Brain microvascular endothelial cell (primary cell): ENCODE measurements around the gene PPP1R12A.

Source experiments
- DNase-seq: peaks from one replicate; pipeline ENCODE4 v3.0.0-alpha.2; 2020
- H3K27ac ChIP-seq: fragments of 250-450 bp; sonication (Bioruptor Pico); 2 replicates; pipeline ENCODE4 v1.5.1; 2020; ENCODE audit warnings: mild to moderate bottlenecking, moderate library complexity
- H3K27me3 ChIP-seq: fragments of 250-450 bp; sonication (Bioruptor Pico); replicated peaks from 2 replicates; pipeline ENCODE4 v1.5.1; 2020; ENCODE audit warnings: mild to moderate bottlenecking
- H3K36me3 ChIP-seq: fragments of 250-450 bp; sonication (Bioruptor Pico); replicated peaks from 2 replicates; pipeline ENCODE4 v1.5.1; 2020; ENCODE audit warnings: mild to moderate bottlenecking
- H3K4me3 ChIP-seq: 2 replicates; pipeline ENCODE4 v1.5.1; 2011; ENCODE audit warnings: low read depth, mild to moderate bottlenecking, control low read depth, low read length, moderate library complexity
- CTCF ChIP-seq: IDR thresholded peaks from 2 replicates; pipeline ENCODE4 v1.5.1; 2011; ENCODE audit warnings: low read depth, mild to moderate bottlenecking, moderate library complexity, low read length, control low read depth, inconsistent platforms; ENCODE audit errors: missing control alignments
- in situ Hi-C: cut with HindIII; loops from 2 replicates; pipeline ENCODE4 v1.10.0; 2017; ENCODE audit warnings: low sequenced_read_pairs, low pct_ligation_motif_present

The PPP1R12A gene

GRCh38 chr12:79732638-79733037, 202.3 kb downstream of the PPP1R12A start:
- H3K27ac ChIP-seq, result no peak overlapping the region
- DNase-seq, result no peak
- in situ Hi-C loops, result no loop called here
- no peaks in the 10 kb centered on the region for H3K36me3 ChIP-seq
- no peak for TF ChIP-seq CTCF
- H3K4me3 ChIP-seq, result no peak overlapping the region
- H3K27me3 ChIP-seq, result no peaks in the 10 kb centered on the region

- H3K27ac ChIP-seq, result peak overlapping the region; percentile 4
- H3K27me3 ChIP-seq, result no peaks in the 10 kb centered on the region
- peak; percentile 39 for DNase-seq
- H3K4me3 ChIP-seq, result no peak overlapping the region
- H3K36me3 ChIP-seq, result no peaks in the 10 kb centered on the region
- in situ Hi-C loops, result no loop called here
- TF ChIP-seq CTCF, result no peak
These were observed 208.9 kb downstream of the PPP1R12A start for GRCh38 chr12:79725987-79726386.
